Large intestine (tissue), 3 donors: Measurements from ENCODE around the gene TOMM22. TPM values are rescaled to one million over a fixed set of nuclear protein-coding genes. Genes with fewer than 3 reads are reported as not detected.
A peak's percentile ranks its signal among the peaks of the same experiment; 100 is the strongest.

Experiments
- DNase-seq, 2 donors: peaks; one replicate each; pipeline versions ENCODE4 v3.0.0 to v3.0.0-alpha.2; 2013
- H3K27ac ChIP-seq: one replicate; pipeline ENCODE4 v1.5.1; 2013; ENCODE audit warnings: low read length
- H3K27me3 ChIP-seq: 2 replicates; pipeline ENCODE4 v1.6.1; 2013; ENCODE audit warnings: low read length; ENCODE audit not compliant: control insufficient read depth, insufficient read depth
- H3K36me3 ChIP-seq: 2 replicates; pipeline ENCODE4 v1.6.1; 2013; ENCODE audit warnings: low read length; ENCODE audit not compliant: control insufficient read depth, insufficient read depth
- H3K4me1 ChIP-seq: one replicate; pipeline ENCODE4 v1.6.1; 2013; ENCODE audit warnings: low read length; ENCODE audit not compliant: control insufficient read depth, insufficient read depth
- H3K4me3 ChIP-seq: one replicate; pipeline ENCODE4 v1.5.1; 2013; ENCODE audit warnings: low read length
- H3K9me3 ChIP-seq: one replicate; pipeline ENCODE4 v1.6.1; 2013; ENCODE audit warnings: mild to moderate bottlenecking, low read depth, low read length, moderate library complexity; ENCODE audit not compliant: control insufficient read depth
- WGBS: methylation state at CpG from one replicate; pipeline ENCODE4 v1.1.5; 2013; ENCODE audit warnings: low lambda C conversion rate; ENCODE audit not compliant: insufficient coverage; 5-methylcytosine and 5-hydroxymethylcytosine counted together
- polyA plus RNA-seq: library from polyadenylated mRNA; unstranded; fragments of 120-200 nt; gene quantifications from one replicate; pipeline ENCODE4 v1.2.1, GENCODE V29; 2013

TOMM22 gene
- polyA plus RNA-seq, 1 donor, result 76.8 TPM

DNA sequence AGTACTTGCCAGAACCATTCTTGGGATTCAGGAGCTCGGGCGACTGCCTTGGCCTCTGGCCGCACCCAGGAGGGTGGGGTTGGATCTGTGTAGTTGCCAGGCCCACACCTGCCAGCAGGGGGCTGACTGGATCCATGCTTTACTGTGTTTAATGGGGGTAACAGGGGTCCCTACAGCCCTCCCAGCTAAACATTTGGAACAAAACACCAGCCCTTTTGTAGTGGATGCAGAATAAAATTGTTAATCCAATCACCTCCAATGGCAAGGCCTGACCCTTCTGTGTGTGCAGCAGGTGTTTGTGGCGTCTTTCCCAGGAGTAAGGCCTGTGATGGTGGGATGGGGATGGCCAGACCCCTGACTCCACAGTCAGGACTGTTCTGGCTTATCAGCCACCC lies 51.6 kb downstream of the TOMM22 start:
- H3K27me3 ChIP-seq, result no peaks in the 10 kb centered on the region

DNA sequence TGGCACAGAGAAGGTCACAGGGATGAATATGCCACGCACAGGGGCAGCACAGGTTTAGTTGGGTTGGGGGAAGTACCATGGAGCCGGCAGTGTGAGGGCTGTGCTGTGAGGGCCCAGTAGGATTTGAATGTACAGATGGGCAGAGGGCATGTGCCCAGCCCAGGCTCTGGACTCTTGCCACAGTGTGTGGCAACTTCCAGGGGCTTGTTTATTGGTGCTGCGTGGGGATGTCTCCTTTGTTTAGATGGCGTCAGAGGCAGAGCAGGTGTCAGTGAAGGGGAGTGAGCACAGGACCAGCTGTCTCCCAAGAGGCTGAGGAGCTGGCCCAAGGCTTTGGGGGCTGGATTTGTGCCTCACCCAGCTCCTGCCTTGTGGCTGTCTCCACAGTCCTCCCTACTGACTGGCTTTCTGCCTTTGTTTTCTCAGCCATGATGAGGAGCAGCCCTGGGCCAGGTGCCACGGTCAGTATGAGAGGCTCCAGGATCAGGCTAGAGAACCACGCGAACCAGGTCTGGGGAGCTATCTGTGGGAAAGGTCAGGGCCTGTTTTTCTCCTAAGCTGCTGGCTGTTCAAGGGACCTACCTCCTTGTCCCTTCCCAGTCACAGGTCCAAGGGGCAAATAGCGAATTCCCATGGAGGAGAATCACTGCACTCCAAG lies 52.1 kb downstream of the TOMM22 start:
- H3K4me3 ChIP-seq, result no peak overlapping the region
- H3K4me1 ChIP-seq, result peaks cover 15% of the 10 kb centered on the region
- H3K9me3 ChIP-seq, result no peaks in the 10 kb centered on the region
- WGBS, result no CpG with 5 or more reads among the region's 8 CpGs
- H3K27ac ChIP-seq, result peak overlapping the region; percentile 30
- DNase-seq, result peak in 1 of 2 donors; percentile 54
- no peaks in the 10 kb centered on the region for H3K27me3 ChIP-seq
- H3K36me3 ChIP-seq, result peaks cover 92% of the 10 kb centered on the region

More for the DNA sequence above, 51.6 kb downstream of the TOMM22 start:
- Histone ChIP-seq H3K9me3 (no peaks in the 10 kb centered on the region), H3K4me3 (no peak overlapping the region), H3K27ac (no peak overlapping the region), H3K36me3 (peaks cover 92% of the 10 kb centered on the region), H3K4me1 (peaks cover 15% of the 10 kb centered on the region)
- no CpG with 5 or more reads among the region's 4 CpGs for WGBS
- DNase-seq, result peak; percentile 25 to 52

DNA sequence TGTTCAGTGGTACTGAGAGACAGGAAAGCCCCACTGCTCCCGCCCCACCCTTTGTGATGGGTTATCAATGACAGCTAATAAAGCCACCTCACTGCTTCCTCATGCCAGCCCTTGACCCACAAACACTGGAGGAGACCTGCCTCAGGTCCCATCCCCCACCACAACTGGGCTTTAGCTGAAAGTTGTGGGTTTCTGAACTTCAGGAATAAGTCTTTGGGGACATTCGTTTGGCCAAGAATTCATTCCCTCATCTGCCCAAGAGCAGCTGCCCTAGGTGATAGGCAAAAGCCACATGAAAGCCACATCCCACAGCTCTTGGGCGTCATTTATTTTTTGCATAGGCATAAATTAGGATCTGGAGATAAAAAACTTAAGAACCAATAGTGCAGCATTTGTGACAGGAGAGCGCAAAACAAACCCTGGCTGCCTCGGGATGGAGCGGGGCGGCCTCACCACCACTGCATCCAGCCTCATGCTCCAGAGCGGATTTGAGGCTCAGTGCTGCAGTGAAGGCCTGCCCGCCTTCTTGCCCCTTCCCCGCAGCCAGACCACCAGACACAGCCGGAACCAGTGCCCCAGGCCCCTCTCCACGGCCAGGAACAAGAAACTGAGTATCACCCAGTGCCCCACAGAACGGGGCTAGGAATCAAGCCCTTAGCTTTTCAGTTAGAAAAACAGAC lies 52.8 kb downstream of the TOMM22 start:
- no peak for DNase-seq
- Histone ChIP-seq H3K27me3 (no peaks in the 10 kb centered on the region), H3K9me3 (no peaks in the 10 kb centered on the region), H3K4me3 (no peak overlapping the region), H3K27ac (no peak overlapping the region), H3K36me3 (peaks cover 92% of the 10 kb centered on the region), H3K4me1 (peaks cover 15% of the 10 kb centered on the region)
- no CpG with 5 or more reads among the region's 13 CpGs for WGBS

Other genes with a start within 250 kb of the TOMM22 start
- gene KCNJ4, start 226.8 kb upstream of the TOMM22 start, polyA plus RNA-seq, result 2.1 TPM
- 47.2 TPM for gene KDELR3, start 213.9 kb upstream of the TOMM22 start, polyA plus RNA-seq
- gene DDX17, start 175.6 kb upstream of the TOMM22 start, polyA plus RNA-seq, result 521 TPM
- gene DMC1, start 111.8 kb upstream of the TOMM22 start, polyA plus RNA-seq, result 1.9 TPM
- gene FAM227A, start 25.6 kb upstream of the TOMM22 start, polyA plus RNA-seq, result 1.4 TPM
- gene CBY1, start 25.3 kb upstream of the TOMM22 start, polyA plus RNA-seq, result 38.7 TPM
- 77.2 TPM for gene JOSD1, start 19.0 kb downstream of the TOMM22 start, polyA plus RNA-seq
- 57.4 TPM for gene GTPBP1, start 24.0 kb downstream of the TOMM22 start, polyA plus RNA-seq
- gene SUN2, start 74.0 kb downstream of the TOMM22 start, polyA plus RNA-seq, result 66.5 TPM
- 16.8 TPM for gene DNAL4, start 112.2 kb downstream of the TOMM22 start, polyA plus RNA-seq
- gene NPTXR, start 162.1 kb downstream of the TOMM22 start, polyA plus RNA-seq, result 9.8 TPM
- 25.6 TPM for gene CBX6, start 190.3 kb downstream of the TOMM22 start, polyA plus RNA-seq